Activated B cell treated with CpG ODN at 0.5 μM for 24 hours (primary cell): ENCODE measurements around the gene FBXL2. TPM values are rescaled to one million over a fixed set of nuclear protein-coding genes. Genes with fewer than 3 reads are reported as not detected.

Experiments used
- ATAC-seq: fragments of 200-7000 bp; cut with Tn5 transposase; one replicate; pipeline ENCODE4 v1.10.0; 2021; ENCODE audit warnings: low read depth, mild to moderate bottlenecking, moderate library complexity
- CTCF ChIA-PET: fragments of 350-600 bp; sonication (Branson Sonifier 250); formaldehyde crosslinking; loops from one replicate; lab custom pipeline; 2021; ENCODE audit warnings: antibody characterized with exemption; lab: Charles Lee
- POLR2A ChIA-PET: fragments of 350-600 bp; sonication (Branson Sonifier 250); formaldehyde crosslinking; loops from one replicate; lab custom pipeline; 2021; ENCODE audit warnings: antibody characterized with exemption; lab: Charles Lee
- DNase-seq: peaks from one replicate; pipeline ENCODE4 v3.0.0; 2022
- H3K27ac Mint-ChIP-seq: one replicate; pipeline ENCODE4 v1.8.0; 2020; ENCODE audit warnings: mixed read lengths
- H3K27me3 Mint-ChIP-seq: one replicate; pipeline ENCODE4 v1.8.0; 2021; ENCODE audit warnings: mixed read lengths
- H3K36me3 Mint-ChIP-seq: one replicate; pipeline ENCODE4 v1.8.0; 2021; ENCODE audit warnings: low read depth, mixed read lengths
- H3K4me1 Mint-ChIP-seq: one replicate; pipeline ENCODE4 v1.8.0; 2021; ENCODE audit warnings: mixed read lengths
- H3K4me3 Mint-ChIP-seq: one replicate; pipeline ENCODE4 v1.8.0; 2020; ENCODE audit warnings: mild to moderate bottlenecking, mixed read lengths
- H3K9me3 Mint-ChIP-seq: one replicate; pipeline ENCODE4 v1.8.0; 2020; ENCODE audit warnings: mixed read lengths
- CTCF ChIP-seq: fragments of 200-600 bp; IDR thresholded peaks from one replicate; pipeline ENCODE4 v1.8.0; 2022; ENCODE audit warnings: antibody characterized with exemption, mild to moderate bottlenecking
- intact Hi-C: fragments of 100-400 bp; cut with micrococcal nuclease; formaldehyde crosslinking; loops from one replicate; pipeline ENCODE4 v1.15.1; 2024
- total RNA-seq: library from RNA; stranded (reverse); gene quantifications from 2 replicates; pipeline ENCODE4 v1.2.3, GENCODE V29; 2022

FBXL2 gene
- total RNA-seq, 1 donor from 2014 or later = not detected

- no peak for ATAC-seq
- Mint-ChIP-seq H3K36me3 (peaks cover 71% of the 10 kb centered on the region), H3K4me1 (peaks cover 13% of the 10 kb centered on the region), H3K27me3 (no peaks in the 10 kb centered on the region), H3K4me3 (no peak overlapping the region), H3K9me3 (no peaks in the 10 kb centered on the region), H3K27ac (peak overlapping the region; percentile 6)
- TF ChIP-seq CTCF = no peak
- no peak for DNase-seq
- intact Hi-C loops = no loop called here
- CTCF ChIA-PET = interaction anchor here (0.8 kb wide), 1 partner anchor 370 kb away, joined by 3 read pairs; no protein-coding TSS in a partner anchor
- POLR2A ChIA-PET = interaction anchor here (0.5 kb wide), 1 partner anchor 11 kb away, joined by 3 read pairs; no protein-coding TSS in a partner anchor
Measured at GRCh38 chr3:33417066-33417673, 139.9 kb downstream of the FBXL2 start.

- H3K36me3 Mint-ChIP-seq = peaks cover 73% of the 10 kb centered on the region
- TF ChIP-seq CTCF = no peak
- peak overlapping the region; percentile 71 for H3K27ac Mint-ChIP-seq
- intact Hi-C loops = loop anchor here (1.0 kb wide), 1 partner anchor 20 kb away; the partner anchor contains the start of gene UBP1
- ChIA-PET POLR2A (interaction anchor here (0.7 to 1.8 kb wide), 3 partner anchors 19 to 122 kb away, joined by 6 to 13 read pairs (median 11); no protein-coding TSS in a partner anchor), CTCF (interaction anchor here (0.6 kb wide), 1 partner anchor 367 kb away, joined by 3 read pairs; no protein-coding TSS in a partner anchor)
- ATAC-seq (peak; percentile 28), DNase-seq (no peak)
- H3K4me1 Mint-ChIP-seq = peaks cover 13% of the 10 kb centered on the region
- H3K9me3 Mint-ChIP-seq = no peaks in the 10 kb centered on the region
- H3K4me3 Mint-ChIP-seq = peak overlapping the region; percentile 9
- H3K27me3 Mint-ChIP-seq = no peaks in the 10 kb centered on the region
Measured at GRCh38 chr3:33419948-33420347, 142.7 kb downstream of the FBXL2 start.

GRCh38 chr3:33420966-33421365 lies 143.7 kb downstream of the FBXL2 start:
- H3K4me1 Mint-ChIP-seq = peaks cover 13% of the 10 kb centered on the region
- ChIA-PET CTCF (no interaction called here), POLR2A (interaction anchor here (1.0 kb wide), 1 partner anchor 18 kb away, joined by 4 read pairs; no protein-coding TSS in a partner anchor)
- H3K4me3 Mint-ChIP-seq = no peak overlapping the region
- no peak for TF ChIP-seq CTCF
- H3K9me3 Mint-ChIP-seq = no peaks in the 10 kb centered on the region
- intact Hi-C loops = loop anchor here (1.0 kb wide), 1 partner anchor 19 kb away; the partner anchor contains the start of gene UBP1
- no peaks in the 10 kb centered on the region for H3K27me3 Mint-ChIP-seq
- H3K27ac Mint-ChIP-seq = peak overlapping the region; percentile 56
- DNase-seq = no peak
- ATAC-seq = no peak
- peaks cover 69% of the 10 kb centered on the region for H3K36me3 Mint-ChIP-seq

GRCh38 chr3:33424606-33425452 lies 147.6 kb downstream of the FBXL2 start:
- DNase-seq (no peak), ATAC-seq (no peak)
- peaks cover 35% of the 10 kb centered on the region for H3K4me1 Mint-ChIP-seq
- H3K27ac Mint-ChIP-seq = peak overlapping the region; percentile 18
- peaks cover 45% of the 10 kb centered on the region for H3K36me3 Mint-ChIP-seq
- CTCF ChIA-PET = no interaction called here
- no peaks in the 10 kb centered on the region for H3K27me3 Mint-ChIP-seq
- intact Hi-C loops = no loop called here
- no peaks in the 10 kb centered on the region for H3K9me3 Mint-ChIP-seq
- H3K4me3 Mint-ChIP-seq = no peak overlapping the region
- TF ChIP-seq CTCF = no peak
- POLR2A ChIA-PET = no interaction called here

- Mint-ChIP-seq H3K4me3 (no peak overlapping the region), H3K27ac (peak overlapping the region; percentile 18), H3K9me3 (no peaks in the 10 kb centered on the region), H3K4me1 (peaks cover 35% of the 10 kb centered on the region), H3K36me3 (peaks cover 42% of the 10 kb centered on the region), H3K27me3 (no peaks in the 10 kb centered on the region)
- ChIA-PET POLR2A (no interaction called here), CTCF (no interaction called here)
- intact Hi-C loops = no loop called here
- TF ChIP-seq CTCF = no peak
- ATAC-seq (no peak), DNase-seq (no peak)
Measured at GRCh38 chr3:33425453-33425852, 148.2 kb downstream of the FBXL2 start.
